CD4-positive, alpha-beta T cell treated with Interleukin-15 for 1 hour (primary cell): ENCODE measurements around the gene C1GALT1C1.
A peak's percentile ranks its signal among the peaks of the same experiment; 100 is the strongest.
"Not testable (repeated sequence)": the region's sequence is repeated elsewhere in the genome, so short reads cannot be mapped to it uniquely, and the experiment has no call there.

Source experiments
- DNase-seq: peaks from one replicate; pipeline ENCODE4 v3.0.0-alpha.2; 2020

Gene C1GALT1C1

GRCh38 chrX:120629667-120630537 lies at the start of gene C1GALT1C1:
Gene C1GALT1C1 (minus strand): TSS chrX:120630054. CDS start chrX:120627166, 2,888 bp downstream.
- peak; percentile 94 for DNase-seq

DNA sequence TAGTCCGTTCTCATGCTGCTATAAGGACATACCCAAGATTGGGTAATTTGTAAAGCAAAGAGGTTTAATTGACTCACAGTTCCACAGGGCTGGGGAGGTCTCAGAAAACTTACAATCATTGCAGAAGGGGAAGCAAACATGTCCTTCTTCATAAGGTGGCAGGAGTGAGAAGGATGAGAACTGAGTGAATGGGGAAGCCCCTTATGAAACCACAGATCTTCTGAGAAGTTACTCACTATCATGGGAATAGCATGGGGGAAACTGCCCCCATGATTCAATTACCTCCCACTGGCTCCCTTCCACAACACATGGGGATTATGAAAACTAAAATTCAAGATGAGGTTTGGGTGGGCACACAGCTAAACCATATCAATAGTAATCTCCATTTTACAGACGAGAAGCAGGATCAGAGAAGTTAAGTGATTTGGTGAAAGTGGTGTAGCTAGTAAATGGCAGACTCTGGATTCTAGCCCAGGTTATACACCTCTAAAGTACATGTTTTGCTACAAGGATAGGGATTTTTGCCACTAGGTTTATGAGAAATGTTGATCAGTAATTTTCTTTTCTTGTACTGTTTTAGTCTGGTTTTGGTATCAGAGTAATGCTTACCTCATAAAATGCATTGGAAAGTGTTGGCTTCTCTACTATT lies 47.3 kb upstream of the C1GALT1C1 start:
- DNase-seq, result no peak

DNA sequence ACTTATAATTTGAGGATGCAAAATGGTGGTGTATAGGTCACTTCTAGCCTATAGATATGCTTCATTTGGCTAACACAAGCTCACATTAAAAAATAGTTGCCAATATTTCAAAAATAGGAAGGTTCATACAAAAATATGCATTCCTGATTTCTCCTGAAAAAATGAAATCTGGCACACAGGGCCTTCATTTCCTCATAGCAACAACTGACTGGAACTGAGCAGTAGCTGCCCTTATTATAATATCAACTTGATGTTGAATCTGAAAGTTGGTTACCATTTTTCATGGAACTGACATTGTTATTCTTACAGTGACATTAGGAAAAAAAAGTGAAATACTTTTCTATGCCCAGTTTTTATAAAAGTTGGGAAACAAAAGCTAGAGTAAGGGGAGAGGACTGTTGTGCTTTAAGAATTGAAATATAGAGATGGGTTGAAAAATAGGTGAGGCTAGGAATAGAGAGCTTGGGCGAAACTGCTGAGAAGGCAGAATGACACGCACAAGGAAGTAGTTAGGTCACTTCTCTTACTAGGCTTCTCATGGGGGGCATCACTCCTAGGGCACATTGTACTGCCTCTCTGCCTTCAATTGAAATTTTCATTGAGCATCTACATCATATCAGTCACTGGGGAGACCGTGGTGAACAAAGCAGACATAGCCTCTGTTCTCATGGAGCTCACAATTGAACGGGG lies 43.1 kb upstream of the C1GALT1C1 start:
- DNase-seq, result no peak

- DNase-seq, result no peak
Measured at GRCh38 chrX:120672389-120672788, 42.5 kb upstream of the C1GALT1C1 start.

DNA sequence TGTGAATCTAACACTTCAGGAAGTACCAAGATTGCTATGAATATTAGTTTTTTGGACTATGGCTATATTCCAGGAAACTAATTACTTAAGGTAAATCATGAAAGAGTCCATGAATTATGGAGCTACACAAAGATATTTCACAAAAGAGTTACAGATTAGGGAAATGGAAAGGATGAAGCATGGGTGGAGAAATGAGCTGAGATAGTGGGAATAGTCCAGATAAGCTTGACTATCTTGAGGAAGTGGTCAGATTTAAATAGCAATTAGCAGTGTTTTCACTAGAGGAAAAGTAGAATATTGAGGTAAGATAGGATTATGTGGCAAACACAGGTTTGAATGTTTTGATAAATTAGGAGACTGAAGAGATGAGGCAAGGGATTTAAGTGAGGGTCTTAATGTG lies 42.1 kb upstream of the C1GALT1C1 start:
- DNase-seq, result no peak

GRCh38 chrX:120668357-120668756 lies 38.5 kb upstream of the C1GALT1C1 start:
- DNase-seq, result no peak

- DNase-seq, result not testable (repeated sequence)
Measured at GRCh38 chrX:120664535-120664934, 34.7 kb upstream of the C1GALT1C1 start.

DNA sequence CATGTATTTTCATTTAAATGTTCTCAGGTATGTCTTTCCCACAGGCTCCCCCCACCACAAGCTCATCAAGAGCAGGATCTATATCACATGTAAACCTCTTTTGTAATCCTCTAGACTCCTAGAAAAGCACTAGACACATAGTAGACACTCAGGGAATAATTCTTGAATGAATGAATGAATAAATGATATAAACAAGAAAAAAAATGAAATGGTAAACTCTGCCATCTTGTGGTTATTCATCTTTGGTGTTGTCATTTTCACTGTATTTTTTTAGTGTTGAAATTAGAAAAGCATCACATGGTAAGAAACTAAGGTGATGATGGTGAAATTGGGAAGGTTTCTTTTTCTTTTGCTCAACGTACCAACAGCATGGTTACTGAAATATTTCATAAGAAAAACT lies 34.2 kb upstream of the C1GALT1C1 start:
- DNase-seq, result no peak

GRCh38 chrX:120662662-120663061 lies 32.8 kb upstream of the C1GALT1C1 start:
- DNase-seq, result no peak

GRCh38 chrX:120660637-120661036 lies 30.8 kb upstream of the C1GALT1C1 start:
- no peak for DNase-seq

GRCh38 chrX:120653000-120653399 lies 23.1 kb upstream of the C1GALT1C1 start:
- DNase-seq, result no peak

- not testable (repeated sequence) for DNase-seq
Measured at GRCh38 chrX:120652256-120652655, 22.4 kb upstream of the C1GALT1C1 start.

- no peak for DNase-seq
Measured at GRCh38 chrX:120647127-120647526, 17.3 kb upstream of the C1GALT1C1 start.

DNA sequence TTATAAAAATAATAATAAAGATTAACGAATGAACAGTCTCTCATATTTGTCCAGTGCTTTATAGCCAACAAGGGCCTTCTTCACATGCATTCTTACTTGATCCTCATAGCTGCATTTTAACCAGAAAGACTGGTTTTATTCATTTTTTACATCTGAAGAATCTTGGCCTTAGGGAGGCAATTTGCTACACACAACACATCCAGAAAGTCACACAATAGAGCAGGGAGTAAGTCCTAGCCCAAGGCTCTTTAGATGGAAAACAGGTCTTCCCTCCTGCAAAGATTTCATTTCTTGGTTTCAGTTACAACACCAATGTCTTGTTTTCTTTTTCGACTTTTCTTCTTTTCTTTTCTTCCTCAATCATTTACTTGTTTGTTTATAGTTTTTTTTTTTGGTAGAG lies 13.0 kb upstream of the C1GALT1C1 start:
- no peak for DNase-seq

- DNase-seq, result no peak
Measured at GRCh38 chrX:120638619-120639018, 8.8 kb upstream of the C1GALT1C1 start.

- DNase-seq, result no peak
Measured at GRCh38 chrX:120625371-120625770, 4.5 kb downstream of the C1GALT1C1 start.

- no peak for DNase-seq
Measured at GRCh38 chrX:120617996-120618630, 11.7 kb downstream of the C1GALT1C1 start.

GRCh38 chrX:120614816-120615215 lies 15.0 kb downstream of the C1GALT1C1 start:
- no peak for DNase-seq

GRCh38 chrX:120612086-120612485 lies 17.8 kb downstream of the C1GALT1C1 start:
- no peak for DNase-seq

- peak; percentile 54 for DNase-seq
Measured at GRCh38 chrX:120604361-120604782, 25.5 kb downstream of the C1GALT1C1 start.

GRCh38 chrX:120603707-120604360 lies 26.0 kb downstream of the C1GALT1C1 start, which contains the start of gene MCTS1:
Gene MCTS1 (plus strand): TSS chrX:120604101. CDS start chrX:120604237, 136 bp downstream.
- DNase-seq, result peak; percentile 89

GRCh38 chrX:120585702-120586101 lies 44.2 kb downstream of the C1GALT1C1 start:
- no peak for DNase-seq
